NCI-H128 (cell line): ENCODE data around the gene NEDD4.
"Not testable (repeated sequence)": the region's sequence is repeated elsewhere in the genome, so short reads cannot be mapped to it uniquely, and the experiment has no call there.

Experiments
- DNase-seq: peaks from one replicate; lab custom pipeline; 2025; ENCODE audit not compliant: unreplicated experiment; lab: John Stamatoyannopoulos, UW

NEDD4 gene

GRCh38 chr15:56006371-56006770, 13.0 kb upstream of the NEDD4 start:
- not testable (repeated sequence) for DNase-seq

- not testable (repeated sequence) for DNase-seq
Measured at GRCh38 chr15:56004281-56004680, 10.9 kb upstream of the NEDD4 start.

GRCh38 chr15:56003777-56004176, 10.4 kb upstream of the NEDD4 start:
- not testable (repeated sequence) for DNase-seq

GRCh38 chr15:56003277-56003676, 9.9 kb upstream of the NEDD4 start:
- not testable (repeated sequence) for DNase-seq

GRCh38 chr15:56001471-56002078, 8.2 kb upstream of the NEDD4 start:
- DNase-seq: no peak

GRCh38 chr15:55999658-56000057, 6.2 kb upstream of the NEDD4 start:
- DNase-seq: no peak

GRCh38 chr15:55998478-55998877, 5.1 kb upstream of the NEDD4 start:
- DNase-seq: no peak

GRCh38 chr15:55993804-55994560, 570 bp upstream of the NEDD4 start:
- DNase-seq: no peak

GRCh38 chr15:55992769-55993110, 672 bp downstream of the NEDD4 start:
- DNase-seq: no peak

- DNase-seq: no peak
Measured at GRCh38 chr15:55991802-55992768, 1.3 kb downstream of the NEDD4 start.

- DNase-seq: no peak
Measured at GRCh38 chr15:55990998-55991397, 2.4 kb downstream of the NEDD4 start.

GRCh38 chr15:55990516-55990915, 2.9 kb downstream of the NEDD4 start:
- DNase-seq: peak; percentile 12

GRCh38 chr15:55989383-55989782, 4.0 kb downstream of the NEDD4 start:
- no peak for DNase-seq

- DNase-seq: no peak
Measured at GRCh38 chr15:55981582-55982249, 11.7 kb downstream of the NEDD4 start.

- no peak for DNase-seq
Measured at GRCh38 chr15:55980511-55980910, 12.9 kb downstream of the NEDD4 start.

GRCh38 chr15:55977231-55977630, 16.2 kb downstream of the NEDD4 start:
- DNase-seq: no peak

- DNase-seq: no peak
Measured at GRCh38 chr15:55970286-55970685, 23.1 kb downstream of the NEDD4 start.

- no peak for DNase-seq
Measured at GRCh38 chr15:55969582-55969981, 23.8 kb downstream of the NEDD4 start.

- DNase-seq: no peak
Measured at GRCh38 chr15:55968923-55969322, 24.5 kb downstream of the NEDD4 start.

GRCh38 chr15:55965091-55965490, 28.3 kb downstream of the NEDD4 start:
- no peak for DNase-seq

GRCh38 chr15:55960946-55961345, 32.5 kb downstream of the NEDD4 start:
- no peak for DNase-seq
